ENCODE measurements around the gene SNPH. TPM values are rescaled to one million over a fixed set of nuclear protein-coding genes. Genes with fewer than 3 reads are reported as not detected.

The SNPH gene
- total and polyA plus RNA-seq, 8 donors = 1.1 to 4.3 (median 2.5) TPM

GRCh38 chr20:1335961-1336698, 70.0 kb downstream of the SNPH start:
- ATAC-seq (peak in 2 of 4 donors; percentile 9 to 23), DNase-seq (no peak), FAIRE-seq (no peak)
- no peak for TF ChIP-seq CTCF (IDR thresholded peaks at IDR 0.05)
- peaks cover 0 to 7% (median 3%) of the 10 kb centered on the region in 3 donors for H3K4me1 ChIP-seq
- H3K27me3 ChIP-seq = no peaks in the 10 kb centered on the region
- H3K4me3 ChIP-seq = no peak overlapping the region
- H3K9me3 ChIP-seq = no peaks in the 10 kb centered on the region
- no peaks in the 10 kb centered on the region for H3K36me3 ChIP-seq
- WGBS, 2 donors = 38 to 46% methylated on average over 6 of the region's 6 CpGs
- intact Hi-C loops (cut with DNase I) = loop anchor here in 1 of 3 donors (10.0 kb wide), 1 partner anchor 49 kb away; no protein-coding TSS in a partner anchor
- H3K27ac ChIP-seq = no peak overlapping the region

GRCh38 chr20:1336699-1337367, 70.7 kb downstream of the SNPH start:
- 38 to 40% methylated on average over 14 of the region's 14 CpGs for WGBS, 2 donors
- Histone ChIP-seq H3K4me1 (peaks cover 0 to 7% (median 3%) of the 10 kb centered on the region in 3 donors), H3K27ac (no peak overlapping the region), H3K36me3 (no peaks in the 10 kb centered on the region), H3K4me3 (no peak overlapping the region), H3K9me3 (no peaks in the 10 kb centered on the region), H3K27me3 (no peaks in the 10 kb centered on the region)
- FAIRE-seq = no peak
- intact Hi-C loops (cut with DNase I) = loop anchor here in 1 of 3 donors (10.0 kb wide), 1 partner anchor 48 kb away; no protein-coding TSS in a partner anchor
- no peak for TF ChIP-seq CTCF (IDR thresholded peaks at IDR 0.05)
- peak in 4 of 6 donors; percentile 56 to 75 (median 69) for DNase-seq
- peak; percentile 56 to 92 (median 83) for ATAC-seq

GRCh38 chr20:1337441-1337840, 71.3 kb downstream of the SNPH start:
- no peak overlapping the region for H3K27ac ChIP-seq
- H3K9me3 ChIP-seq = no peaks in the 10 kb centered on the region
- peaks cover 0 to 7% (median 3%) of the 10 kb centered on the region in 3 donors for H3K4me1 ChIP-seq
- 53 to 58% methylated on average over 5 of the region's 5 CpGs for WGBS, 2 donors
- H3K4me3 ChIP-seq = no peak overlapping the region
- no peaks in the 10 kb centered on the region for H3K36me3 ChIP-seq
- DNase-seq (no peak), ATAC-seq (no peak), FAIRE-seq (no peak)
- no peak for TF ChIP-seq CTCF (IDR thresholded peaks at IDR 0.05)
- intact Hi-C loops (cut with DNase I) = loop anchor here in 1 of 3 donors (10.0 kb wide), 1 partner anchor 47 kb away; no protein-coding TSS in a partner anchor
- no peaks in the 10 kb centered on the region for H3K27me3 ChIP-seq

GRCh38 chr20:1338096-1338495, 72.0 kb downstream of the SNPH start:
- Histone ChIP-seq H3K27ac (no peak overlapping the region), H3K4me3 (no peak overlapping the region), H3K27me3 (no peaks in the 10 kb centered on the region), H3K9me3 (no peaks in the 10 kb centered on the region), H3K36me3 (no peaks in the 10 kb centered on the region), H3K4me1 (peaks cover 0 to 7% (median 3%) of the 10 kb centered on the region in 3 donors)
- ATAC-seq (no peak), FAIRE-seq (no peak), DNase-seq (no peak)
- TF ChIP-seq CTCF (IDR thresholded peaks at IDR 0.05) = no peak
- WGBS, 2 donors = 96 to 98% methylated on average over 5 of the region's 5 CpGs
- intact Hi-C loops (cut with DNase I) = loop anchor here in 1 of 3 donors (10.0 kb wide), 1 partner anchor 47 kb away; no protein-coding TSS in a partner anchor
